Muscle of leg (tissue), 16 donors: Measurements from ENCODE around the gene EIF5A2. TPM values are rescaled to one million over a fixed set of nuclear protein-coding genes. Genes with fewer than 3 reads are reported as not detected.
"Not testable (repeated sequence)": the region's sequence is repeated elsewhere in the genome, so short reads cannot be mapped to it uniquely, and the experiment has no call there.

Experiments
- DNase-seq: peaks from one replicate; pipeline ENCODE4 v3.0.0; 2013
- H3K27ac ChIP-seq: one replicate; pipeline ENCODE4 v1.5.1; 2013; ENCODE audit warnings: mild to moderate bottlenecking, low read length, control low read depth
- H3K27me3 ChIP-seq: one replicate; pipeline ENCODE4 v1.6.1; 2013; ENCODE audit warnings: low read length; ENCODE audit not compliant: control insufficient read depth, insufficient read depth
- H3K36me3 ChIP-seq: one replicate; pipeline ENCODE4 v1.6.1; 2013; ENCODE audit warnings: low read length; ENCODE audit not compliant: control insufficient read depth, insufficient read depth
- H3K4me1 ChIP-seq: one replicate; pipeline ENCODE4 v1.6.1; 2013; ENCODE audit warnings: low read length; ENCODE audit not compliant: control insufficient read depth, insufficient read depth
- H3K4me3 ChIP-seq: one replicate; pipeline ENCODE4 v1.5.1; 2013; ENCODE audit warnings: low read length, control low read depth
- H3K9me3 ChIP-seq: replicated peaks from 2 replicates; pipeline ENCODE4 v1.6.1; 2013; ENCODE audit warnings: low read depth, low read length; ENCODE audit not compliant: control insufficient read depth
- WGBS: methylation state at CpG from one replicate; pipeline ENCODE4 v1.1.5; 2013; ENCODE audit warnings: missing lambda C conversion rate; ENCODE audit not compliant: insufficient coverage; 5-methylcytosine and 5-hydroxymethylcytosine counted together
- long read RNA-seq, 11 donors: transcript quantifications; one replicate each; lab custom pipeline, GENCODE V29; 2026
- polyA plus RNA-seq, 8 donors: library from polyadenylated mRNA; unstranded; fragments of 120-200 nt; gene quantifications; one replicate each; pipeline versions ENCODE4 v1.2.1 to v1.2.3, GENCODE V29; 2013; ENCODE audit warnings: inconsistent platforms in 1 of 8, low replicate concordance in 1 of 8; ENCODE audit not compliant: insufficient read length in 8 of 8, insufficient read depth in 1 of 8
- total RNA-seq: library from RNA; stranded (reverse); fragments of 120-200 nt; gene quantifications from one replicate; pipeline ENCODE4 v1.2.4, GENCODE V29; 2013

The EIF5A2 gene
- total RNA-seq (5.1 TPM), polyA plus RNA-seq (1 to 10 TPM; 2.7 to 5.9 (median 4.0) TPM)
- long read RNA-seq, donor 1, full-length matches to known transcripts = 1 of 1 reads
- long read RNA-seq, donor 1, partial matches to known transcripts = 0 of 1 reads
- long read RNA-seq, donor 1, other reads (novel, unspliced or antisense) = 0 of 1 reads
- long read RNA-seq, donor 2, full-length matches to known transcripts = 1 of 1 reads
- long read RNA-seq, donor 2, partial matches to known transcripts = 0 of 1 reads
- long read RNA-seq, donor 2, other reads (novel, unspliced or antisense) = 0 of 1 reads
- long read RNA-seq, donor 3, full-length matches to known transcripts = 4 of 4 reads
- long read RNA-seq, donor 3, partial matches to known transcripts = 0 of 4 reads
- long read RNA-seq, donor 3, other reads (novel, unspliced or antisense) = 0 of 4 reads
- long read RNA-seq, donor 4, full-length matches to known transcripts = 4 of 4 reads
- long read RNA-seq, donor 4, partial matches to known transcripts = 0 of 4 reads
- long read RNA-seq, donor 4, other reads (novel, unspliced or antisense) = 0 of 4 reads
- long read RNA-seq, donor 5, full-length matches to known transcripts = 5 of 5 reads
- long read RNA-seq, donor 5, partial matches to known transcripts = 0 of 5 reads
- long read RNA-seq, donor 5, other reads (novel, unspliced or antisense) = 0 of 5 reads
- long read RNA-seq, donor 6, full-length matches to known transcripts = 6 of 6 reads
- long read RNA-seq, donor 6, partial matches to known transcripts = 0 of 6 reads
- long read RNA-seq, donor 6, other reads (novel, unspliced or antisense) = 0 of 6 reads
- long read RNA-seq, donor 7 = 0 reads
- long read RNA-seq, donor 8, full-length matches to known transcripts = 1 of 1 reads
- long read RNA-seq, donor 8, partial matches to known transcripts = 0 of 1 reads
- long read RNA-seq, donor 8, other reads (novel, unspliced or antisense) = 0 of 1 reads
- long read RNA-seq, donor 9, full-length matches to known transcripts = 2 of 2 reads
- long read RNA-seq, donor 9, partial matches to known transcripts = 0 of 2 reads
- long read RNA-seq, donor 9, other reads (novel, unspliced or antisense) = 0 of 2 reads
- long read RNA-seq, donor 10, full-length matches to known transcripts = 1 of 1 reads
- long read RNA-seq, donor 10, partial matches to known transcripts = 0 of 1 reads
- long read RNA-seq, donor 10, other reads (novel, unspliced or antisense) = 0 of 1 reads
- long read RNA-seq, donor 11, full-length matches to known transcripts = 1 of 1 reads
- long read RNA-seq, donor 11, partial matches to known transcripts = 0 of 1 reads
- long read RNA-seq, donor 11, other reads (novel, unspliced or antisense) = 0 of 1 reads

GRCh38 chr3:170908235-170909116 lies at the start of gene EIF5A2:
TSS of gene EIF5A2 (minus strand) at chr3:170908637. CDS start at chr3:170907806, 831 bp downstream.
- DNase-seq = peak; percentile 96
- Histone ChIP-seq H3K9me3 (peaks cover 17% of the 10 kb centered on the region), H3K4me1 (peaks cover 6% of the 10 kb centered on the region), H3K36me3 (no peaks in the 10 kb centered on the region), H3K4me3 (peak within 1 kb of the TSS; percentile 74), H3K27ac (peak within 1 kb of the TSS; percentile 55), H3K27me3 (no peaks in the 10 kb centered on the region)
- WGBS = 13% methylated on average over 65 of the region's 73 CpGs

GRCh38 chr3:170956647-170957046 lies 48.2 kb upstream of the EIF5A2 start:
- no peak for DNase-seq
- Histone ChIP-seq H3K4me1 (peaks cover 4% of the 10 kb centered on the region), H3K27me3 (no peaks in the 10 kb centered on the region), H3K36me3 (no peaks in the 10 kb centered on the region), H3K9me3 (no peaks in the 10 kb centered on the region), H3K4me3 (no peak overlapping the region), H3K27ac (no peak overlapping the region)

- WGBS = 59% methylated on average over 7 of the region's 12 CpGs
- Histone ChIP-seq H3K36me3 (no peaks in the 10 kb centered on the region), H3K4me3 (no peak overlapping the region), H3K9me3 (no peaks in the 10 kb centered on the region), H3K4me1 (peaks cover 4% of the 10 kb centered on the region), H3K27ac (no peak overlapping the region), H3K27me3 (no peaks in the 10 kb centered on the region)
- DNase-seq = no peak
These were observed 45.3 kb upstream of the EIF5A2 start for GRCh38 chr3:170953736-170954135.

- 80% methylated on average over 12 of the region's 13 CpGs for WGBS
- Histone ChIP-seq H3K27ac (no peak overlapping the region), H3K4me3 (no peak overlapping the region), H3K36me3 (no peaks in the 10 kb centered on the region), H3K27me3 (no peaks in the 10 kb centered on the region), H3K4me1 (peaks cover 4% of the 10 kb centered on the region), H3K9me3 (no peaks in the 10 kb centered on the region)
- peak; percentile 15 for DNase-seq
These were observed 44.8 kb upstream of the EIF5A2 start for GRCh38 chr3:170953229-170953628.

GRCh38 chr3:170949211-170949610 lies 40.8 kb upstream of the EIF5A2 start:
- 80% methylated on average over 1 of the region's 2 CpGs for WGBS
- Histone ChIP-seq H3K4me1 (peaks cover 4% of the 10 kb centered on the region), H3K9me3 (peaks cover 3% of the 10 kb centered on the region), H3K4me3 (no peak overlapping the region), H3K27me3 (no peaks in the 10 kb centered on the region), H3K27ac (no peak overlapping the region), H3K36me3 (no peaks in the 10 kb centered on the region)
- no peak for DNase-seq

- no peak overlapping the region for H3K4me3 ChIP-seq
- H3K27ac ChIP-seq = no peak overlapping the region
- peaks cover 3% of the 10 kb centered on the region for H3K9me3 ChIP-seq
- no peaks in the 10 kb centered on the region for H3K4me1 ChIP-seq
- 95% methylated on average over 22 of the region's 25 CpGs for WGBS
- H3K27me3 ChIP-seq = no peaks in the 10 kb centered on the region
- DNase-seq = no peak
- no peaks in the 10 kb centered on the region for H3K36me3 ChIP-seq
These were observed 38.8 kb upstream of the EIF5A2 start for GRCh38 chr3:170947018-170947769.

- Histone ChIP-seq H3K4me1 (no peaks in the 10 kb centered on the region), H3K9me3 (peaks cover 17% of the 10 kb centered on the region), H3K36me3 (no peaks in the 10 kb centered on the region), H3K4me3 (no peak overlapping the region), H3K27me3 (no peaks in the 10 kb centered on the region), H3K27ac (no peak overlapping the region)
- DNase-seq = no peak
These were observed 33.6 kb upstream of the EIF5A2 start for GRCh38 chr3:170942011-170942410.

- Histone ChIP-seq H3K27ac (no peak overlapping the region), H3K4me1 (no peaks in the 10 kb centered on the region), H3K36me3 (no peaks in the 10 kb centered on the region), H3K9me3 (peaks cover 16% of the 10 kb centered on the region), H3K27me3 (no peaks in the 10 kb centered on the region), H3K4me3 (no peak overlapping the region)
- no peak for DNase-seq
- whole genome bisulfite sequencing = no CpG with 5 or more reads among the region's 1 CpG
These were observed 33.1 kb upstream of the EIF5A2 start for GRCh38 chr3:170941551-170941950.

GRCh38 chr3:170933039-170933438 lies 24.6 kb upstream of the EIF5A2 start:
- not testable (repeated sequence) for H3K9me3 ChIP-seq, H3K27me3 ChIP-seq, H3K4me1 ChIP-seq, H3K36me3 ChIP-seq, H3K4me3 ChIP-seq, DNase-seq, H3K27ac ChIP-seq
- WGBS = no CpG with 5 or more reads among the region's 4 CpGs
